Tibial nerve (tissue), 3 donors: ENCODE measurements around the gene OSCP1.

ENCODE experiments used
- CTCF ChIP-seq, 5 experiments: fragments of 200-600 bp in 3 of 5; fragments of 450-650 bp in 2 of 5; sonication (generic) in 3 of 5; IDR thresholded peaks; one replicate each; pipeline ENCODE4 v1.5.1; 2016 to 2019; ENCODE audit warnings: antibody characterized with exemption in 5 of 5, mild to moderate bottlenecking in 3 of 5, moderate library complexity in 2 of 5
- POLR2A ChIP-seq, 2 donors: fragments of 450-650 bp; IDR thresholded peaks; one replicate each; pipeline ENCODE4 v1.6.1; 2017; ENCODE audit warnings: antibody characterized with exemption in 2 of 2, mild to moderate bottlenecking in 2 of 2, moderate library complexity in 2 of 2

DNA sequence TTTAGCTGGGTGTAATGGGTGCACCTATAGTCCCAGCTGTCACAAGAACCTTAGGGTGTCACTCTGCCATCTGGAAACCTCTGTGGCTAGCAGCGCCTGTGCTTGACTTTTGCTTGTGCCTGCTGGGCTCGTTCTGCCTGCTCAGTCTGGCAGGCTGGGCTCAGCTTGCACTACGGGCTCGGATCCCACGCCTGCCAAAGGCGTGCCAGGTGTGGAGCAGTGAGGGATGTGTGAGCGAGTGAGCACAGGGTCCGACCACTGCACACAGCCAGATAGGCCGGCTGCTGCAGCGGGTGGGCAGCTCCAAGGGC, 49.8 kb downstream of the OSCP1 start:
- TF ChIP-seq CTCF (IDR thresholded peaks at IDR 0.05) (no peak), POLR2A (IDR thresholded peaks at IDR 0.05) (no peak)
